K562 (cell line): ENCODE results near the gene CSF1. TPM values are rescaled to one million over a fixed set of nuclear protein-coding genes. Genes with fewer than 3 reads are reported as not detected.

ENCODE experiments used
- ELF4 ChIP-seq: fragments of 450-650 bp; formaldehyde crosslinking; IDR thresholded peaks from 2 replicates; pipeline ENCODE4 v1.4.0; 2022; ENCODE audit warnings: missing genetic modification characterization
- EP300 ChIP-seq: IDR thresholded peaks from 2 replicates; pipeline ENCODE4 v1.6.1; 2012; ENCODE audit warnings: low read length, improper control_type of control experiment
- SMAD3 ChIP-seq: fragments of 450-650 bp; formaldehyde crosslinking; conservative IDR thresholded peaks from 2 replicates; pipeline ENCODE4 v1.4.0; 2020; ENCODE audit warnings: mild to moderate bottlenecking
- ZNF165 ChIP-seq: fragments of 250-450 bp; sonication (Bioruptor Pico); IDR thresholded peaks from 2 replicates; pipeline ENCODE4 v1.4.0; 2020; ENCODE audit warnings: borderline replicate concordance
- ZNF445 ChIP-seq: fragments of 250-450 bp; sonication (Bioruptor Pico); IDR thresholded peaks from 2 replicates; pipeline ENCODE4 v1.4.0; 2020; ENCODE audit warnings: low read depth, mild to moderate bottlenecking, moderate library complexity
- ZNF778 ChIP-seq: fragments of 450-650 bp; formaldehyde crosslinking; IDR thresholded peaks from 2 replicates; pipeline ENCODE4 v1.4.0; 2020; ENCODE audit warnings: mild to moderate bottlenecking, moderate library complexity
- polyA plus RNA-seq, 8 experiments: library from polyadenylated mRNA; depleted of rRNA in 4 of 8; stranded (reverse) in 5 of 8; unstranded in 3 of 8; fragments of >200 nt; fragmentation: Nextera tagmentation in 2 of 8; fragmentation: Illumina TruSeq in 1 of 8; extraction: Ambion mirVana in 2 of 8; extraction: Trizol in 1 of 8; gene quantifications; 2 replicates each; pipeline versions ENCODE4 v1.2.1 to v1.2.3, GENCODE V29; 2011 to 2014; ENCODE audit warnings: inconsistent platforms in 1 of 8, missing spikeins in 1 of 8
- total RNA-seq, 7 experiments: library from RNA; depleted of rRNA in 6 of 7; stranded (reverse); fragments of >200 nt in 6 of 7; fragmentation: Illumina TruSeq in 2 of 7; extraction: Trizol in 2 of 7; gene quantifications; 2 replicates each; pipeline versions ENCODE4 v1.2.1 to v1.2.3, GENCODE V29; 2011 to 2021; ENCODE audit warnings: low replicate concordance in 1 of 7
- TF ChIP-seq, protein P1 (sequence below): fragments of 450-650 bp; formaldehyde crosslinking; IDR thresholded peaks from 2 replicates; pipeline ENCODE4 v1.4.0; 2020; ENCODE audit warnings: mild to moderate bottlenecking, moderate library complexity
- TF ChIP-seq, protein P2 (sequence below): fragments of 250-450 bp; sonication (Bioruptor Pico); IDR thresholded peaks from 2 replicates; pipeline ENCODE4 v1.4.0; 2020
- TF ChIP-seq, protein P3 (sequence below): fragments of 450-650 bp; formaldehyde crosslinking; IDR thresholded peaks from 2 replicates; pipeline ENCODE4 v1.4.0; 2020; ENCODE audit warnings: mild to moderate bottlenecking, moderate library complexity
- TF ChIP-seq, protein P4 (sequence below): fragments of 450-650 bp; IDR thresholded peaks from 2 replicates; pipeline ENCODE4 v1.6.1; 2016; ENCODE audit warnings: antibody characterized with exemption
- TF ChIP-seq, protein P5 (sequence below), 3 experiments: fragments of 200-800 bp in 1 of 3; fragments of 250-450 bp in 1 of 3; fragments of 450-650 bp in 1 of 3; sonication (Bioruptor Pico) in 1 of 3; sonication (Bioruptor generic) in 1 of 3; formaldehyde crosslinking in 1 of 3; IDR thresholded peaks; 2 replicates each; pipeline versions ENCODE4 v1.6.1 to v1.8.0; 2016 to 2022; ENCODE audit warnings: mild to moderate bottlenecking in 2 of 3, missing genetic modification characterization in 2 of 3, missing compliant biosample characterization in 1 of 3, moderate library complexity in 1 of 3

The CSF1 gene
- total and polyA plus RNA-seq, 9 of the 15 experiments (the other 6 are each of a cell fraction or from before 2014, with no cell fraction given): 0.18 to 11.8 (median 2.8) TPM

DNA sequence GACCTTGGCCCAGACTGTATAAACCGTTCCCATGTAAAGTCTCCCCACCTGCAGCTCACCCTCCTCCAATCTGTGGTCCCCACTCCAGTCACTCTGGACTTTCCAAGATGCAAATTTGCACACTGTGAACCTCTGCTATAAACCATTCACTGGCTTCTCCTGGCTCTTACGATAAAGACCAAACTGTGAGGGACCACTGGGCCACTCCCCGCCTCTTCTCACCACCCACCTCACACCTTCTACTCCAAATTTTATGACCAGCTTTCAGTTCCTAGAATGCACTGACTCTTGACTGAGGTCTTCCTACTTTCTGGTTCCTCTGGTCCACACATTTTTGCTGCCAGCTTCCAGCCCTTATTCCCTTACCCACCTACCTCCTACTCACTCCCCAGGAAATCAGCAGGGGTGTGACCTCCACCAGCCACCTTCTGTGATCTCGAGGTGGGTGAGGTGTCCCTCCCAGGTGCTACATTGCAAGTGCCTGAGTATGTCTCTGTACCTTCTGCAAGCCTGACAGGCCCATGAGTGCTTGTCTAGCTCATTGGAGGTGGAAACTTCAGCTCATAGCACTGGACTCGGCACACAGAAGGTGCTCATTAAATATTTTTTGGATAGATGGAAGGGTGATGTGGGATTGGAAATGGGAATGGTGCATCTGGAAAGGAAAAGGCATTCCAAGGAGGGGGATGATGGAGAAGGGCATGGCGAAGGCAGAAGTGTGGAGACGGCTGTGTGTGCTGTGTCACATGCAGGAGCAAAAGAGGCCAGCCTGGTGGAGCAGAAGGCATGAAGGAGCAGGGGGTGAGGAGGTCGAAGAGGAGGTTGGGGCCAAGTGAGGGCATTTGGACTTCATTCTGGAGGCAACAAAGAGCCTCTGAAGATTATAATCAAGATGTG, 15.6 kb upstream of the CSF1 start (continued):
- TF ChIP-seq, protein P1, sequence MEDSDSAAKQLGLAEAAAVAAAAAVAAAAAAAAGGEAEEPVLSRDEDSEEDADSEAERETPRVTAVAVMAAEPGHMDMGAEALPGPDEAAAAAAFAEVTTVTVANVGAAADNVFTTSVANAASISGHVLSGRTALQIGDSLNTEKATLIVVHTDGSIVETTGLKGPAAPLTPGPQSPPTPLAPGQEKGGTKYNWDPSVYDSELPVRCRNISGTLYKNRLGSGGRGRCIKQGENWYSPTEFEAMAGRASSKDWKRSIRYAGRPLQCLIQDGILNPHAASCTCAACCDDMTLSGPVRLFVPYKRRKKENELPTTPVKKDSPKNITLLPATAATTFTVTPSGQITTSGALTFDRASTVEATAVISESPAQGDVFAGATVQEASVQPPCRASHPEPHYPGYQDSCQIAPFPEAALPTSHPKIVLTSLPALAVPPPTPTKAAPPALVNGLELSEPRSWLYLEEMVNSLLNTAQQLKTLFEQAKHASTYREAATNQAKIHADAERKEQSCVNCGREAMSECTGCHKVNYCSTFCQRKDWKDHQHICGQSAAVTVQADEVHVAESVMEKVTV (CRISPR knock-in tag): no peak
- TF ChIP-seq ZNF165 (CRISPR knock-in tag) (no peak), SMAD3 (no peak), ZNF778 (CRISPR knock-in tag) (0 out of 2 replicates have a peak, but pooled peaks have one; percentile 56), ELF4 (CRISPR knock-in tag) (peak; percentile 53; the same call in 1 of the 2 replicates), EP300 (no peak), ZNF445 (CRISPR knock-in tag) (0 out of 2 replicates have a peak, but pooled peaks have one; percentile 26)
- TF ChIP-seq, protein P2, sequence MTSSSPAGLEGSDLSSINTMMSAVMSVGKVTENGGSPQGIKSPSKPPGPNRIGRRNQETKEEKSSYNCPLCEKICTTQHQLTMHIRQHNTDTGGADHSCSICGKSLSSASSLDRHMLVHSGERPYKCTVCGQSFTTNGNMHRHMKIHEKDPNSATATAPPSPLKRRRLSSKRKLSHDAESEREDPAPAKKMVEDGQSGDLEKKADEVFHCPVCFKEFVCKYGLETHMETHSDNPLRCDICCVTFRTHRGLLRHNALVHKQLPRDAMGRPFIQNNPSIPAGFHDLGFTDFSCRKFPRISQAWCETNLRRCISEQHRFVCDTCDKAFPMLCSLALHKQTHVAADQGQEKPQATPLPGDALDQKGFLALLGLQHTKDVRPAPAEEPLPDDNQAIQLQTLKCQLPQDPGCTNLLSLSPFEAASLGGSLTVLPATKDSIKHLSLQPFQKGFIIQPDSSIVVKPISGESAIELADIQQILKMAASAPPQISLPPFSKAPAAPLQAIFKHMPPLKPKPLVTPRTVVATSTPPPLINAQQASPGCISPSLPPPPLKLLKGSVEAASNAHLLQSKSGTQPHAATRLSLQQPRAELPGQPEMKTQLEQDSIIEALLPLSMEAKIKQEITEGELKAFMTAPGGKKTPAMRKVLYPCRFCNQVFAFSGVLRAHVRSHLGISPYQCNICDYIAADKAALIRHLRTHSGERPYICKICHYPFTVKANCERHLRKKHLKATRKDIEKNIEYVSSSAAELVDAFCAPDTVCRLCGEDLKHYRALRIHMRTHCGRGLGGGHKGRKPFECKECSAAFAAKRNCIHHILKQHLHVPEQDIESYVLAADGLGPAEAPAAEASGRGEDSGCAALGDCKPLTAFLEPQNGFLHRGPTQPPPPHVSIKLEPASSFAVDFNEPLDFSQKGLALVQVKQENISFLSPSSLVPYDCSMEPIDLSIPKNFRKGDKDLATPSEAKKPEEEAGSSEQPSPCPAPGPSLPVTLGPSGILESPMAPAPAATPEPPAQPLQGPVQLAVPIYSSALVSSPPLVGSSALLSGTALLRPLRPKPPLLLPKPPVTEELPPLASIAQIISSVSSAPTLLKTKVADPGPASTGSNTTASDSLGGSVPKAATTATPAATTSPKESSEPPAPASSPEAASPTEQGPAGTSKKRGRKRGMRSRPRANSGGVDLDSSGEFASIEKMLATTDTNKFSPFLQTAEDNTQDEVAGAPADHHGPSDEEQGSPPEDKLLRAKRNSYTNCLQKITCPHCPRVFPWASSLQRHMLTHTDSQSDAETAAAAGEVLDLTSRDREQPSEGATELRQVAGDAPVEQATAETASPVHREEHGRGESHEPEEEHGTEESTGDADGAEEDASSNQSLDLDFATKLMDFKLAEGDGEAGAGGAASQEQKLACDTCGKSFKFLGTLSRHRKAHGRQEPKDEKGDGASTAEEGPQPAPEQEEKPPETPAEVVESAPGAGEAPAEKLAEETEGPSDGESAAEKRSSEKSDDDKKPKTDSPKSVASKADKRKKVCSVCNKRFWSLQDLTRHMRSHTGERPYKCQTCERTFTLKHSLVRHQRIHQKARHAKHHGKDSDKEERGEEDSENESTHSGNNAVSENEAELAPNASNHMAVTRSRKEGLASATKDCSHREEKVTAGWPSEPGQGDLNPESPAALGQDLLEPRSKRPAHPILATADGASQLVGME (CRISPR knock-in tag): peak; percentile 63; the same call in 1 of the 2 replicates
- TF ChIP-seq, protein P3, sequence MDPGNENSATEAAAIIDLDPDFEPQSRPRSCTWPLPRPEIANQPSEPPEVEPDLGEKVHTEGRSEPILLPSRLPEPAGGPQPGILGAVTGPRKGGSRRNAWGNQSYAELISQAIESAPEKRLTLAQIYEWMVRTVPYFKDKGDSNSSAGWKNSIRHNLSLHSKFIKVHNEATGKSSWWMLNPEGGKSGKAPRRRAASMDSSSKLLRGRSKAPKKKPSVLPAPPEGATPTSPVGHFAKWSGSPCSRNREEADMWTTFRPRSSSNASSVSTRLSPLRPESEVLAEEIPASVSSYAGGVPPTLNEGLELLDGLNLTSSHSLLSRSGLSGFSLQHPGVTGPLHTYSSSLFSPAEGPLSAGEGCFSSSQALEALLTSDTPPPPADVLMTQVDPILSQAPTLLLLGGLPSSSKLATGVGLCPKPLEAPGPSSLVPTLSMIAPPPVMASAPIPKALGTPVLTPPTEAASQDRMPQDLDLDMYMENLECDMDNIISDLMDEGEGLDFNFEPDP: no peak
- TF ChIP-seq, protein P4, sequence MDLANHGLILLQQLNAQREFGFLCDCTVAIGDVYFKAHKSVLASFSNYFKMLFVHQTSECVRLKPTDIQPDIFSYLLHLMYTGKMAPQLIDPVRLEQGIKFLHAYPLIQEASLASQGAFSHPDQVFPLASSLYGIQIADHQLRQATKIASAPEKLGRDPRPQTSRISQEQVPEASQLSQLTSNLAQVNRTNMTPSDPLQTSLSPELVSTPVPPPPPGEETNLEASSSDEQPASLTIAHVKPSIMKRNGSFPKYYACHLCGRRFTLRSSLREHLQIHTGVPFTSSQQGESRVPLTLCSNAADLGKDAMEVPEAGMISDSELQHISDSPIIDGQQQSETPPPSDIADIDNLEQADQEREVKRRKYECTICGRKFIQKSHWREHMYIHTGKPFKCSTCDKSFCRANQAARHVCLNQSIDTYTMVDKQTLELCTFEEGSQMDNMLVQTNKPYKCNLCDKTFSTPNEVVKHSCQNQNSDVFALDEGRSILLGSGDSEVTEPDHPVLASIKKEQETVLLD: peak; percentile 13; the same call in 1 of the 2 replicates
- TF ChIP-seq, protein P5, sequence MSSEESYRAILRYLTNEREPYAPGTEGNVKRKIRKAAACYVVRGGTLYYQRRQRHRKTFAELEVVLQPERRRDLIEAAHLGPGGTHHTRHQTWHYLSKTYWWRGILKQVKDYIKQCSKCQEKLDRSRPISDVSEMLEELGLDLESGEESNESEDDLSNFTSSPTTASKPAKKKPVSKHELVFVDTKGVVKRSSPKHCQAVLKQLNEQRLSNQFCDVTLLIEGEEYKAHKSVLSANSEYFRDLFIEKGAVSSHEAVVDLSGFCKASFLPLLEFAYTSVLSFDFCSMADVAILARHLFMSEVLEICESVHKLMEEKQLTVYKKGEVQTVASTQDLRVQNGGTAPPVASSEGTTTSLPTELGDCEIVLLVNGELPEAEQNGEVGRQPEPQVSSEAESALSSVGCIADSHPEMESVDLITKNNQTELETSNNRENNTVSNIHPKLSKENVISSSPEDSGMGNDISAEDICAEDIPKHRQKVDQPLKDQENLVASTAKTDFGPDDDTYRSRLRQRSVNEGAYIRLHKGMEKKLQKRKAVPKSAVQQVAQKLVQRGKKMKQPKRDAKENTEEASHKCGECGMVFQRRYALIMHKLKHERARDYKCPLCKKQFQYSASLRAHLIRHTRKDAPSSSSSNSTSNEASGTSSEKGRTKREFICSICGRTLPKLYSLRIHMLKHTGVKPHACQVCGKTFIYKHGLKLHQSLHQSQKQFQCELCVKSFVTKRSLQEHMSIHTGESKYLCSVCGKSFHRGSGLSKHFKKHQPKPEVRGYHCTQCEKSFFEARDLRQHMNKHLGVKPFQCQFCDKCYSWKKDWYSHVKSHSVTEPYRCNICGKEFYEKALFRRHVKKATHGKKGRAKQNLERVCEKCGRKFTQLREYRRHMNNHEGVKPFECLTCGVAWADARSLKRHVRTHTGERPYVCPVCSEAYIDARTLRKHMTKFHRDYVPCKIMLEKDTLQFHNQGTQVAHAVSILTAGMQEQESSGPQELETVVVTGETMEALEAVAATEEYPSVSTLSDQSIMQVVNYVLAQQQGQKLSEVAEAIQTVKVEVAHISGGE (CRISPR knock-in tag; IDR thresholded peaks at IDR 0.05): no peak
